Measurements from ENCODE around the gene PARD3B. TPM values are rescaled to one million over a fixed set of nuclear protein-coding genes. Genes with fewer than 3 reads are reported as not detected.

The PARD3B gene
- total and polyA plus RNA-seq, 2 of the 13 experiments (the other 11 are each of a cell fraction or from before 2014, with no cell fraction given) = 0.71 to 2.3 TPM

DNA sequence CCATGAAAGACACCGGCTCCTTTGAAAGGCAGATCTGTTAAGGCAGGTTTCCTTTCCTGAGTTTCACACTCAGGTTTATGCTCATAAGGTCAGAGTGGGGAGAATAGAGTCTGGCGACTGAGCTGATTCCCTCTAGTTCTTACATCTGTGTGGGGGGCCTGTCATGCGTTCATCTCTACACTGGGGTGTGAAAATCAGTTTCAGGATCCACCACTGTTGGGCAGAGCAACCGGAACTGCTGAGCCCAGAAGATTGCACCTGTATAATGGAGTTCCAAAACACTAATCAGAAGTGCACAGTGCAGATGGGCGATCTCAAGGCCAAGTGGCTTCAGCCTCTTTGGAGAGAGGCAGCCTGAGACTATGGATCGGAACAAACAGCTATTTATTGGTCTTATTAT lies 955.7 kb downstream of the PARD3B start (continued):
- TF ChIP-seq, protein P1, sequence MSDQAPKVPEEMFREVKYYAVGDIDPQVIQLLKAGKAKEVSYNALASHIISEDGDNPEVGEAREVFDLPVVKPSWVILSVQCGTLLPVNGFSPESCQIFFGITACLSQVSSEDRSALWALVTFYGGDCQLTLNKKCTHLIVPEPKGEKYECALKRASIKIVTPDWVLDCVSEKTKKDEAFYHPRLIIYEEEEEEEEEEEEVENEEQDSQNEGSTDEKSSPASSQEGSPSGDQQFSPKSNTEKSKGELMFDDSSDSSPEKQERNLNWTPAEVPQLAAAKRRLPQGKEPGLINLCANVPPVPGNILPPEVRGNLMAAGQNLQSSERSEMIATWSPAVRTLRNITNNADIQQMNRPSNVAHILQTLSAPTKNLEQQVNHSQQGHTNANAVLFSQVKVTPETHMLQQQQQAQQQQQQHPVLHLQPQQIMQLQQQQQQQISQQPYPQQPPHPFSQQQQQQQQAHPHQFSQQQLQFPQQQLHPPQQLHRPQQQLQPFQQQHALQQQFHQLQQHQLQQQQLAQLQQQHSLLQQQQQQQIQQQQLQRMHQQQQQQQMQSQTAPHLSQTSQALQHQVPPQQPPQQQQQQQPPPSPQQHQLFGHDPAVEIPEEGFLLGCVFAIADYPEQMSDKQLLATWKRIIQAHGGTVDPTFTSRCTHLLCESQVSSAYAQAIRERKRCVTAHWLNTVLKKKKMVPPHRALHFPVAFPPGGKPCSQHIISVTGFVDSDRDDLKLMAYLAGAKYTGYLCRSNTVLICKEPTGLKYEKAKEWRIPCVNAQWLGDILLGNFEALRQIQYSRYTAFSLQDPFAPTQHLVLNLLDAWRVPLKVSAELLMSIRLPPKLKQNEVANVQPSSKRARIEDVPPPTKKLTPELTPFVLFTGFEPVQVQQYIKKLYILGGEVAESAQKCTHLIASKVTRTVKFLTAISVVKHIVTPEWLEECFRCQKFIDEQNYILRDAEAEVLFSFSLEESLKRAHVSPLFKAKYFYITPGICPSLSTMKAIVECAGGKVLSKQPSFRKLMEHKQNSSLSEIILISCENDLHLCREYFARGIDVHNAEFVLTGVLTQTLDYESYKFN (CRISPR knock-in tag; conservative IDR thresholded peaks at IDR 0.05) = no peak
- no peak for TF ChIP-seq ISX (CRISPR knock-in tag; conservative IDR thresholded peaks at IDR 0.05)

DNA sequence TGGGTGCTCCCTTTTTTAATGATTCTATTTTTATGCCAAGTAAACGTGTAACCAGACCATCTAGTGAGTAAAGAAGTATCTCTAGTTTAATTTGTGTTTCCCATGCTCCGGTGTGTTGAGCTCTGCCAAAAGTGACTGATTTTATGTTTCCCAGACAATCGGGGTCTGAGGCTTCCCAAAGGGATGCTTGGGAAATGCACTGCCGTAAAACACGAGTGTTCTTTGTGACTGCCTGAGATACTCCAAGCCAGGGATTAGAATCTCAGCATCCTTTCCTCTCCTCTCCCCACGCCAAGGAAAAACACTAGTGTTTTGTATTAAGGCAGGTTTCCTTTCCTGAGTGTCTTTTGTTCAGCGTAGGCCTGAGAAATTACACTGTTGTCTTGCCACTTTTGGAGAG lies 956.6 kb downstream of the PARD3B start:
- Histone ChIP-seq H3K4me3 (replicated peaks in 1 of 3; ENCODE audit: insufficient read depth in 1 of 3, low read depth in 2 of 3, low read length in 3 of 3) (no peak overlapping the region), H2AFZ (ENCODE audit: low read length) (no peak overlapping the region), H3K79me2 (ENCODE audit: insufficient read depth, low read length) (no peaks in the 10 kb centered on the region), H3K4me1 (ENCODE audit: insufficient read depth, low read length) (no peaks in the 10 kb centered on the region), H3K4me2 (ENCODE audit: low read depth, low read length) (no peak overlapping the region), H3K36me3 (replicated peaks in 1 of 2; ENCODE audit: control insufficient read depth in 1 of 2, insufficient read depth in 2 of 2, low read length in 2 of 2) (no peaks in the 10 kb centered on the region), H3K27me3 (ENCODE audit: control insufficient read depth in 1 of 2, insufficient read depth in 2 of 2, low read length in 2 of 2) (no peaks in the 10 kb centered on the region), H3K9ac (ENCODE audit: insufficient read depth, low read depth, low read length) (no peak overlapping the region), H4K20me1 (ENCODE audit: insufficient read depth, low read length) (no peaks in the 10 kb centered on the region), H3K27ac (ENCODE audit: extremely low read length, insufficient read depth, low read length) (no peak overlapping the region), H3K9me3 (ENCODE audit: low read length) (no peaks in the 10 kb centered on the region)
- CTCF ChIA-PET (ENCODE audit: low intra/inter-chr PET ratio, low total read pairs) = no interaction called here
- intact Hi-C loops (cut with micrococcal nuclease; ENCODE audit: unreplicated experiment) (no loop called here), in situ Hi-C loops (cut with HindIII; ENCODE audit: extremely low pct_ligation_motif_present, low pct_unique_long_range_greater_than_20kb) (no loop called here)
- no TSS peak for BruUV-seq (replicated peaks)
- DNase-seq (ENCODE audit: low spot score) = no peak
- no peak for TF ChIP-seq ZNF256 (CRISPR knock-in tag; conservative IDR thresholded peaks at IDR 0.05)
- ATAC-seq = no peak
- FAIRE-seq = no peak
- POLR2A ChIA-PET = no interaction called here
- WGBS (ENCODE audit: low lambda C conversion rate) = 61% methylated on average over 7 of the region's 7 CpGs

DNA sequence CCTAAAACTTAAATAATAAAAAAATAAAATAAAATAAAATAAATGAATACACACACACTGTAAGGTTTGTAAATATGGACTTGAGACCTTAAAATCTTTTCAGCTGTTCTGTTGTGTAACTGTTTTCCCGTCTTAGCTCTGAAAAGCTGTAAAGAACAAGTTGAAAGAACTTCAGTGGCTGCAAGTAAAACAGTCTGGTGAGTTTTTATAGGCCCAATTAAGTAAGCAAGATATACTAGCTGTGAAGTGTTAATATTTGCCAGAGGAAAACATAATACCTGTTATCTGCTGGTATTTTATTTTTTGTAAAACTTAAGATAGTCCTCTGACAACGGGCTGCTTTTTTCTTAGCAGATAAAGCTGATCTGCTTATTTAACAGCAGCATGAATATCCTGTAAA lies 960.1 kb downstream of the PARD3B start:
- H3K4me2 ChIP-seq (ENCODE audit: low read depth, low read length) = no peak overlapping the region
- CTCF ChIA-PET (ENCODE audit: low intra/inter-chr PET ratio, low total read pairs) = no interaction called here
- in situ Hi-C loops (cut with HindIII; ENCODE audit: extremely low pct_ligation_motif_present, low pct_unique_long_range_greater_than_20kb) (no loop called here), intact Hi-C loops (cut with micrococcal nuclease; ENCODE audit: unreplicated experiment) (no loop called here)
- H2AFZ ChIP-seq (ENCODE audit: low read length) = no peak overlapping the region
- no peaks in the 10 kb centered on the region for H3K36me3 ChIP-seq (replicated peaks in 1 of 2; ENCODE audit: control insufficient read depth in 1 of 2, insufficient read depth in 2 of 2, low read length in 2 of 2)
- H3K27ac ChIP-seq (ENCODE audit: extremely low read length, insufficient read depth, low read length) = no peak overlapping the region
- H3K79me2 ChIP-seq (ENCODE audit: insufficient read depth, low read length) = no peaks in the 10 kb centered on the region
- ATAC-seq = no peak
- DNase-seq (ENCODE audit: low spot score) = no peak
- no peak overlapping the region for H3K9ac ChIP-seq (ENCODE audit: insufficient read depth, low read depth, low read length)
- WGBS (ENCODE audit: low lambda C conversion rate) = 17% methylated on average over 2 of the region's 2 CpGs
- no peak for FAIRE-seq
- H3K9me3 ChIP-seq (ENCODE audit: low read length) = no peaks in the 10 kb centered on the region
- H4K20me1 ChIP-seq (ENCODE audit: insufficient read depth, low read length) = no peaks in the 10 kb centered on the region
- no peak overlapping the region for H3K4me3 ChIP-seq (replicated peaks in 1 of 3; ENCODE audit: insufficient read depth in 1 of 3, low read depth in 2 of 3, low read length in 3 of 3)
- H3K4me1 ChIP-seq (ENCODE audit: insufficient read depth, low read length) = peaks cover 6% of the 10 kb centered on the region
- H3K27me3 ChIP-seq (ENCODE audit: control insufficient read depth in 1 of 2, insufficient read depth in 2 of 2, low read length in 2 of 2) = no peaks in the 10 kb centered on the region
- POLR2A ChIA-PET = no interaction called here
- BruUV-seq (replicated peaks) = no TSS peak
- TF ChIP-seq, protein P2, sequence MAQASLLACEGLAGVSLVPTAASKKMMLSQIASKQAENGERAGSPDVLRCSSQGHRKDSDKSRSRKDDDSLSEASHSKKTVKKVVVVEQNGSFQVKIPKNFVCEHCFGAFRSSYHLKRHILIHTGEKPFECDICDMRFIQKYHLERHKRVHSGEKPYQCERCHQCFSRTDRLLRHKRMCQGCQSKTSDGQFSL (CRISPR knock-in tag; IDR thresholded peaks at IDR 0.05) = no peak
- TF ChIP-seq NFRKB (IDR thresholded peaks at IDR 0.05) (no peak), NFE2L2 (IDR thresholded peaks at IDR 0.05; ENCODE audit: low read length) (no peak), SMARCE1 (IDR thresholded peaks at IDR 0.05; ENCODE audit: borderline replicate concordance) (no peak), NCOA1 (CRISPR knock-in tag; IDR thresholded peaks at IDR 0.05) (no peak), SMAD1 (CRISPR knock-in tag; IDR thresholded peaks at IDR 0.05; ENCODE audit: borderline replicate concordance, low read depth) (no peak)
- TF ChIP-seq, protein P3, sequence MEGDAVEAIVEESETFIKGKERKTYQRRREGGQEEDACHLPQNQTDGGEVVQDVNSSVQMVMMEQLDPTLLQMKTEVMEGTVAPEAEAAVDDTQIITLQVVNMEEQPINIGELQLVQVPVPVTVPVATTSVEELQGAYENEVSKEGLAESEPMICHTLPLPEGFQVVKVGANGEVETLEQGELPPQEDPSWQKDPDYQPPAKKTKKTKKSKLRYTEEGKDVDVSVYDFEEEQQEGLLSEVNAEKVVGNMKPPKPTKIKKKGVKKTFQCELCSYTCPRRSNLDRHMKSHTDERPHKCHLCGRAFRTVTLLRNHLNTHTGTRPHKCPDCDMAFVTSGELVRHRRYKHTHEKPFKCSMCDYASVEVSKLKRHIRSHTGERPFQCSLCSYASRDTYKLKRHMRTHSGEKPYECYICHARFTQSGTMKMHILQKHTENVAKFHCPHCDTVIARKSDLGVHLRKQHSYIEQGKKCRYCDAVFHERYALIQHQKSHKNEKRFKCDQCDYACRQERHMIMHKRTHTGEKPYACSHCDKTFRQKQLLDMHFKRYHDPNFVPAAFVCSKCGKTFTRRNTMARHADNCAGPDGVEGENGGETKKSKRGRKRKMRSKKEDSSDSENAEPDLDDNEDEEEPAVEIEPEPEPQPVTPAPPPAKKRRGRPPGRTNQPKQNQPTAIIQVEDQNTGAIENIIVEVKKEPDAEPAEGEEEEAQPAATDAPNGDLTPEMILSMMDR (CRISPR knock-in tag; IDR thresholded peaks at IDR 0.05) = no peak

Measured in HepG2 (cell line).